H9 (cell line): ENCODE results near the gene IL16. TPM values are rescaled to one million over a fixed set of nuclear protein-coding genes. Genes with fewer than 3 reads are reported as not detected.

Experiments
- DNase-seq: peaks from one replicate; pipeline ENCODE4 v3.0.0-alpha.2; 2017
- H2AFZ ChIP-seq: one replicate; pipeline ENCODE4 v1.6.1; 2013; ENCODE audit warnings: mild to moderate bottlenecking, low read length, control low read depth, moderate library complexity
- H2AK5ac ChIP-seq: 2 replicates; pipeline ENCODE4 v1.6.1; 2013; ENCODE audit warnings: low read length, control low read depth, mixed read lengths; ENCODE audit not compliant: insufficient read length
- H2BK120ac ChIP-seq: one replicate; pipeline ENCODE4 v1.6.1; 2013; ENCODE audit warnings: low read depth, mild to moderate bottlenecking, low read length, control low read depth, inconsistent platforms; ENCODE audit not compliant: poor library complexity, severe bottlenecking
- H2BK12ac ChIP-seq: 2 replicates; pipeline ENCODE4 v1.6.1; 2013; ENCODE audit warnings: low read length, control low read depth, mixed read lengths, low read depth; ENCODE audit not compliant: insufficient read length
- H2BK15ac ChIP-seq: 2 replicates; pipeline ENCODE4 v1.6.1; 2013; ENCODE audit warnings: low read depth, low read length, control low read depth
- H2BK20ac ChIP-seq: one replicate; pipeline ENCODE4 v1.6.1; 2013; ENCODE audit warnings: low read depth, mild to moderate bottlenecking, low read length, control low read depth, inconsistent platforms; ENCODE audit not compliant: poor library complexity, severe bottlenecking
- H2BK5ac ChIP-seq: 2 replicates; pipeline ENCODE4 v1.6.1; 2013; ENCODE audit warnings: low read length, control low read depth, mixed read lengths; ENCODE audit not compliant: insufficient read length
- H3K14ac ChIP-seq: 2 replicates; pipeline ENCODE4 v1.6.1; 2013; ENCODE audit warnings: low read length, control low read depth; ENCODE audit not compliant: insufficient read depth
- H3K18ac ChIP-seq: 2 replicates; pipeline ENCODE4 v1.6.1; 2013; ENCODE audit warnings: low read depth, mild to moderate bottlenecking, mixed read lengths, low read length, control low read depth; ENCODE audit not compliant: insufficient read length
- H3K23ac ChIP-seq: 2 replicates; pipeline ENCODE4 v1.6.1; 2013; ENCODE audit warnings: low read length, control low read depth, mixed read lengths, low read depth; ENCODE audit not compliant: insufficient read length
- H3K23me2 ChIP-seq: 2 replicates; pipeline ENCODE4 v1.6.1; 2013; ENCODE audit warnings: low read depth, mild to moderate bottlenecking, mixed read lengths, low read length, control low read depth; ENCODE audit not compliant: insufficient read length, poor library complexity, severe bottlenecking
- H3K27ac ChIP-seq: 2 replicates; pipeline ENCODE4 v1.5.1; 2013; ENCODE audit warnings: low read length, control low read depth, mixed read lengths, low read depth; ENCODE audit not compliant: insufficient read length
- H3K27me3 ChIP-seq: 2 replicates; pipeline ENCODE4 v1.6.1; 2013; ENCODE audit warnings: low read length, control low read depth, inconsistent platforms; ENCODE audit not compliant: insufficient read depth
- H3K4ac ChIP-seq: 2 replicates; pipeline ENCODE4 v1.6.1; 2013; ENCODE audit warnings: low read depth, mild to moderate bottlenecking, control low read depth, inconsistent platforms, low read length, moderate library complexity
- H3K4me1 ChIP-seq: 2 replicates; pipeline ENCODE4 v1.6.1; 2013; ENCODE audit warnings: low read length, control low read depth, inconsistent platforms; ENCODE audit not compliant: insufficient read depth
- H3K4me2 ChIP-seq: 2 replicates; pipeline ENCODE4 v1.6.1; 2013; ENCODE audit warnings: low read length, control low read depth, mixed read lengths; ENCODE audit not compliant: insufficient read length, insufficient read depth
- H3K56ac ChIP-seq: 2 replicates; pipeline ENCODE4 v1.6.1; 2013; ENCODE audit warnings: low read depth, mild to moderate bottlenecking, mixed read lengths, low read length, control low read depth; ENCODE audit not compliant: insufficient read length
- H3K79me1 ChIP-seq: 2 replicates; pipeline ENCODE4 v1.6.1; 2013; ENCODE audit warnings: low read depth, mild to moderate bottlenecking, moderate library complexity, low read length, control low read depth, inconsistent platforms; ENCODE audit not compliant: insufficient read depth, poor library complexity, severe bottlenecking
- H3K79me2 ChIP-seq: 2 replicates; pipeline ENCODE4 v1.6.1; 2013; ENCODE audit warnings: low read length, control low read depth, inconsistent platforms; ENCODE audit not compliant: insufficient read depth
- H3K9ac ChIP-seq: 2 replicates; pipeline ENCODE4 v1.6.1; 2013; ENCODE audit warnings: low read length, control low read depth, mixed read lengths; ENCODE audit not compliant: insufficient read length; ENCODE audit errors: extremely low read depth
- H3K9me3 ChIP-seq: one replicate; pipeline ENCODE4 v1.6.1; 2013; ENCODE audit warnings: low read depth, low read length, inconsistent platforms; ENCODE audit not compliant: control insufficient read depth
- H3T11ph ChIP-seq: one replicate; pipeline ENCODE4 v1.6.1; 2013; ENCODE audit warnings: mild to moderate bottlenecking, low read length, control low read depth, inconsistent platforms
- H4K20me1 ChIP-seq: one replicate; pipeline ENCODE4 v1.6.1; 2013; ENCODE audit not compliant: control insufficient read depth, insufficient read length, insufficient read depth
- H4K5ac ChIP-seq: 2 replicates; pipeline ENCODE4 v1.6.1; 2013; ENCODE audit warnings: low read depth, mild to moderate bottlenecking, mixed read lengths, low read length, control low read depth; ENCODE audit not compliant: insufficient read length
- H4K8ac ChIP-seq: replicated peaks from 2 replicates; pipeline ENCODE4 v1.6.1; 2013; ENCODE audit warnings: low read length, control low read depth, mixed read lengths, low read depth; ENCODE audit not compliant: insufficient read length
- H4K91ac ChIP-seq: 2 replicates; pipeline ENCODE4 v1.6.1; 2013; ENCODE audit warnings: low read depth, mild to moderate bottlenecking, moderate library complexity, mixed read lengths, low read length, control low read depth; ENCODE audit not compliant: insufficient read length
- H3K27ac Mint-ChIP-seq, 3 experiments: 2 replicates in 2 of 3; 3 replicates in 1 of 3; pipeline ENCODE4 v1.8.0; 2020 to 2021; ENCODE audit warnings: mixed read lengths in 3 of 3, mild to moderate bottlenecking in 1 of 3, moderate library complexity in 1 of 3
- H3K27me3 Mint-ChIP-seq: 2 replicates; pipeline ENCODE4 v1.8.0; 2021; ENCODE audit warnings: low read depth, mild to moderate bottlenecking, moderate library complexity, mixed read lengths
- H3K36me3 Mint-ChIP-seq, 3 experiments: 2 replicates in 2 of 3; 3 replicates in 1 of 3; pipeline ENCODE4 v1.8.0; 2020 to 2021; ENCODE audit warnings: low read depth in 3 of 3, mixed read lengths in 3 of 3; ENCODE audit not compliant: insufficient read depth in 1 of 3
- H3K4me1 Mint-ChIP-seq, 2 experiments: 2 replicates each; pipeline ENCODE4 v1.8.0; 2020; ENCODE audit warnings: mixed read lengths in 2 of 2
- H3K4me3 Mint-ChIP-seq, 2 experiments: 2 replicates in 1 of 2; 3 replicates in 1 of 2; pipeline ENCODE4 v1.8.0; 2020 to 2021; ENCODE audit warnings: mild to moderate bottlenecking in 2 of 2, mixed read lengths in 2 of 2, moderate library complexity in 1 of 2
- H3K9me3 Mint-ChIP-seq, 2 experiments: 2 replicates in 1 of 2; 3 replicates in 1 of 2; pipeline ENCODE4 v1.8.0; 2020; ENCODE audit warnings: mild to moderate bottlenecking in 2 of 2, mixed read lengths in 2 of 2, moderate library complexity in 1 of 2
- CTCF ChIP-seq: fragments of 200-600 bp; sonication (generic); conservative IDR thresholded peaks from 3 replicates; pipeline ENCODE4 v1.8.0; 2021; ENCODE audit warnings: antibody characterized with exemption, mild to moderate bottlenecking
- WGBS: extraction: QIAGEN DNeasy Blood & Tissue Kit; methylation state at CpG from one replicate; pipeline ENCODE4 v1.1.7; 2013; ENCODE audit warnings: missing lambda C conversion rate, low lambda C conversion rate, mixed read lengths; ENCODE audit not compliant: insufficient read length; ENCODE audit errors: extremely low coverage; 5-methylcytosine and 5-hydroxymethylcytosine counted together
- total RNA-seq: library from RNA; stranded (reverse); gene quantifications from 2 replicates; pipeline ENCODE4 v1.2.1, GENCODE V29; 2021

IL16 gene
- total RNA-seq, 1 experiment from 2014 or later, result 0.28 TPM

GRCh38 chr15:81297147-81297572 is 100.5 kb downstream of the IL16 start:
- Mint-ChIP-seq H3K27ac (no peak overlapping the region), H3K9me3 (no peaks in the 10 kb centered on the region), H3K4me3 (no peak overlapping the region), H3K36me3 (no peaks in the 10 kb centered on the region), H3K4me1 (peaks cover 14 to 23% of the 10 kb centered on the region in 2 experiments), H3K27me3 (peaks cover 17% of the 10 kb centered on the region)
- Histone ChIP-seq H2AFZ (no peak overlapping the region), H2BK15ac (no peak overlapping the region), H3K14ac (no peak overlapping the region), H4K5ac (no peak overlapping the region), H3K79me1 (no peaks in the 10 kb centered on the region), H3K4me1 (peaks cover 7% of the 10 kb centered on the region; the same call in 1 of the 2 replicates), H4K91ac (no peak overlapping the region), H3K4me2 (no peak overlapping the region), H2BK20ac (no peak overlapping the region), H3K18ac (no peak overlapping the region), H2BK5ac (no peak overlapping the region), H2BK12ac (no peak overlapping the region), H3K4ac (no peak overlapping the region), H4K8ac (no peak overlapping the region), H3K27me3 (no peaks in the 10 kb centered on the region), H4K20me1 (no peaks in the 10 kb centered on the region), H3K9ac (no peak overlapping the region), H3K79me2 (no peaks in the 10 kb centered on the region), H3K23me2 (no peaks in the 10 kb centered on the region), H3T11ph (no peak overlapping the region), H3K9me3 (no peaks in the 10 kb centered on the region), H3K56ac (no peak overlapping the region), H2BK120ac (no peak overlapping the region), H3K27ac (no peak overlapping the region), H3K23ac (no peak overlapping the region), H2AK5ac (no peak overlapping the region)
- TF ChIP-seq CTCF, result no peak
- no CpG with 5 or more reads among the region's 3 CpGs for WGBS
- DNase-seq, result no peak
